Stromal cell of bone marrow (primary cell): Measurements from ENCODE around the gene RTN4.

Experiments used
- DNase-seq: peaks from one replicate; pipeline ENCODE4 v3.0.0-alpha.2; 2012; ENCODE audit warnings: low read depth

The RTN4 gene

DNA sequence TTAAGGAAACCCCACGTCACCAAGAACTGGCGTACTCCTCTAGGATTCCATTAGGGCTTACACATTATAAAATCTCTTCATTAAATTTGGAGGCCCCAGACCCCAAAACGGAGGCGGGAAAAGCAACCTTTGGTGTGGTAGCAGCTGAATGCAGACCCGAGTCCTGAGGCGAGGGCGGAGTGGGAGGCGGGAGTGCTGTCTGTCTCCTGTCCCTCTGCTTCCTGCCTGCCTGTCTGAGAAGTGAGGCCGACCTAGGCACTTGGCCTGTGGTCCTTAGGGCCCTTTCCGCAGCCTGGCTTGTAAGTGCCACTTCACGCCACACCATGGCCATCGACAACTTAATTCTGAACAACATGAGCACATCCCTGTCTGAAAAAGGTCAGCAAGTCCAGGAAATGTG, 102.1 kb downstream of the RTN4 start:
- no peak for DNase-seq

DNA sequence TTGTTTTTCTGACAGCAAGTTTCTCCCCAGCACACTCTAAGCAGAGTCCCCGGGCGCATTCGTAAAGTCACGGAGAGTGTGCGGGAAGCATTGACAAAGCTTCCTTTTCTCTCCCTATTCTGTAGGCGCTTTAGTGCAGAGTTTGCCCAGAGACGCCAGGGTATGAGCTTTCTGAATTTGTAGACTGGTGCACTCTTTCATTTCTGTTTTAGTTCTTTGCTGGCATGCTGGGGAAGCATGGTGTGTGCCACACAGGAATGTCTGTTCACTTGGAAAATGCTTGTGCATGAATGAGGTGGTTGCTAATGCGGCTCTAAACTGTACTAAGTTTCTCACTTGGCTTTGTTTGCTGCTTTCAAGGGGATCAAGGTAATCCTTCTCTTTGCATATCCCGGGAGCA, 102.6 kb downstream of the RTN4 start:
- DNase-seq: no peak

DNA sequence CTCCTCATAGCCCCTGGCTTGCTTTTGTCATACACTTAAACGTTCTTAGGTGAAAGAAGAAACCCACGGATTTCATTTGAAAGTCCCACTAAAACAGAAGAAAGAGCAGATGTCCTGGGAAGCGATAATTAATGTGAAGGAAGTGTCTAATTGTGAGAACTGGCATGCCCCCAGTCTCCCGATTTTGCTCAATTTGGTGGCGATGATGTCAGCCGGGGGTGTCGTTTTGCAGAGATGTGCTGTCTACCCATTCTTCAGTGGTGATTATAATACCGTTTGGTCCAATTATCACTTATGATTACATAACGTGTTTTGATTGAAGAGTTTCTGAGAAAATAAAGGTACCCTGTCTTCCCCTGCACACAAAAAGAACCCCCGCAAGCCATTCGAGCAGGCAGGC, 103.1 kb downstream of the RTN4 start:
- DNase-seq: no peak

DNA sequence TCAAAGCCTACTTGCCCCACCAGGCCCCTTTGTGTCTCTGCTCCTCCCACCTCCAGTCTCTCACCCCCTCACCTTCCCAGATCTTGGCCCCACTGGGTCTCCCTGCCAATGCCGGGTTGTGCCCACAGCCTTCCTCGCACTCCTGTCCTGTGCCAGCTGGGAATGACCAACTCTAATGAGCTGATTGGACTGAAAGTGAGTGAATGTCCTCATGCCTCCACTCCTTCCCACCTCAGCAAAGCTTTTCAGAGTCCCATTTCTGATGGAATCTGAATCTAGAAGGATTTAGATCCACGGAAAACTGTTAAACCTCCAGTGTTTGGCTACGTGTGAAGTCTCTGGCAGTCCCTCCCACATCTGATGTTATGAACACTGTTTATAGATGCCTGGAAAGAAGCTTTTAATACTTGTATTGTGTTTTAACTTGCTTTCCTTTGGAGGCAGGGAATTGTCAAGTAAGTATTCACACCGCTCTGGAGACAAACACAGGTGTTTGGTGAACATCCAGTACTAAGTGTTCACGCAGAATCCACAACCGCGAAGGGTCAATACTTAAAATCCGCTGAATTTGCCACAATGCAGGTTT, 103.9 kb downstream of the RTN4 start:
- no peak for DNase-seq

DNA sequence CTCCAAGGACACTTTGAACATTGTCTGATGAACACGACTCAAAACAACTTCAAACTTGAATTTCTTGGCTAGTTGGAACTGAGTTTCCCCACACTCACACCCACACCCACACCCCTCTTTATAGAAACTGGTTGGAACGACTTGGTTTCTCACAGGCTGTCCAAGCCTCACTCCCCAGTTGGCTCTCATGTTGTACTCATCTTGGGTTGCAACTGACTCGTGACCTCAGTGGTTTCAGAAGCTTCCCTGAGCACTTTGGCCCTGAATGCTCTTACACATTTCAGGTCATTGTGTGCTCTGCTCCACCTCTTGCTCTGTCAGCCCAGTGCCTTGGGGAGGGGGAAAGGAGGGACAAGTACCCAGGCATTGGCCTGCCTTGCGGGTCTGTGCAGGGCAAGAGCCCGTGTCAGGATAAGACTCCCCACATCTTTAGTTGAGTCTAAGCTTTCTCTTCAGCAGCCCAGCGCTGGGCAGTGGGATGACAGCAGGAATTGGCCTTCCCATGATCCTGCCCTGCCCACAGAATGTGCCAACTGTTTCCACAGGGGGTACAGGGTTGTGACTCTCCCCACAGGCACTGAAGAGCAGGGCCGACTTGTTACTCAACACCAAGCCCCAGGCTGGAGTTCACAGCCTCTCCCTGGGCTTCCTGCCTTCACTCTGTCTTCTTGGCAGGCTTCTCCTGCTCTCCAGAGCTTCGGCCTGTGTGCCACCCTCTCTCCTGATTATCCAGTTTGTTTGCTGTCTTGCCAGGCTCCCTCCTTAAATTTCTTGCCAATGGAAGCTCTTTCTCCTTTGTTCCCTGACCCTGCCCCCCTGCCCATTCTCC, 104.6 kb downstream of the RTN4 start:
- DNase-seq: peak; percentile 90

GRCh38 chr2:54944724-54945326, 105.4 kb downstream of the RTN4 start:
- no peak for DNase-seq

GRCh38 chr2:54942373-54942772, 107.9 kb downstream of the RTN4 start:
- DNase-seq: no peak

DNA sequence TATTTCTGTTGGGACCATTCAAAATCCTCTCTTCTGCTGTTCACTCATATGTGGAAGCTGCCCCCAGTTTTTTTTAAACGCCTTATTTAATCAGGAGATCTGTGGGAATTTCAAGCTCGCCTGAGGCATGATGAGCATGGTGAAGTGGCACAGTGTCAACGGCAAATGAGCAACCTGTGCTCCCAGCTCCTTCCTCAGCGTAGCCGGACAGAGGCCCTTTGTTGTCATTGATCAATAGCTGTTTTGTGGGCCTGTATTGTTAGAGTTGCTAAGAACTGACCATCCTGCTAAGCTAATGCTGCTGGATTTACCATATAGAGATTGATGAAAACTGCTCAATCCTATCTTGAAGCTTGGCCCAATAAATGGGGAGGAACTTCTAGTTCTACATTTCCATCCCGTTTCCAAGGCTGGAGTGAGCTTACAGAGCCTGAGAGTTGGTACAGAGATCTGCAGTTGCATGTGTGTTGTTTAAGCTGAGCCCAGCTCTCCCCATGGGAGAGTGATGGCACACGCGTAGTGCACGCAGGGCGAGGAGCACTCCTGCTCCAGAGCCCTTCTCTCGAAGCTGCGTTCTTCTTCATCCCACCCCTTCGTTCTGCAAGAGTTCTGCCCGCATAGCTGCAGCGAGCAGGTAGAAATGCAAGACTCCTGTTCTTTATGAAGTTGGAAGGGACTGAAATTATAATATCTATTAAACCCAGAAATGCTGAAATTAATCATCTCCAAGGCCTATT, 108.8 kb downstream of the RTN4 start:
- DNase-seq: no peak

DNA sequence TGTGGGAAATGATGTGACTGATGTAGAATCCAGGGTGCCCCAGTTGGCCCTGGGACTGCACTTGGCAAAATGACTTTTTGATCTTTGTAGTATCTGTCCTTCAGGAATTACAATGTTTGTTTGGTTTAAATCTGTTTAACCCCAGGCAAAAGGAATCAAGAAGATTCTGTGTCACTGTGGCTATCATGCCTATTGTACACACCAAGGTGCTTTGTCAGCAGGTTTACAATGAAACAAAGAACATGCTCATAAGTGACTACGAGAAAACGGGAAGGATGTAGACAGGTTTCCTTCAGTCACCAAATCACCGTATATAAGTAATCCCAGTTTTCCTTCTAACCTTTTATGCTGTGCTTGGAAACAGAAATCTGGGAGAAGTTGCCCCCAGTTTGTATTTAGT, 109.5 kb downstream of the RTN4 start:
- no peak for DNase-seq

DNA sequence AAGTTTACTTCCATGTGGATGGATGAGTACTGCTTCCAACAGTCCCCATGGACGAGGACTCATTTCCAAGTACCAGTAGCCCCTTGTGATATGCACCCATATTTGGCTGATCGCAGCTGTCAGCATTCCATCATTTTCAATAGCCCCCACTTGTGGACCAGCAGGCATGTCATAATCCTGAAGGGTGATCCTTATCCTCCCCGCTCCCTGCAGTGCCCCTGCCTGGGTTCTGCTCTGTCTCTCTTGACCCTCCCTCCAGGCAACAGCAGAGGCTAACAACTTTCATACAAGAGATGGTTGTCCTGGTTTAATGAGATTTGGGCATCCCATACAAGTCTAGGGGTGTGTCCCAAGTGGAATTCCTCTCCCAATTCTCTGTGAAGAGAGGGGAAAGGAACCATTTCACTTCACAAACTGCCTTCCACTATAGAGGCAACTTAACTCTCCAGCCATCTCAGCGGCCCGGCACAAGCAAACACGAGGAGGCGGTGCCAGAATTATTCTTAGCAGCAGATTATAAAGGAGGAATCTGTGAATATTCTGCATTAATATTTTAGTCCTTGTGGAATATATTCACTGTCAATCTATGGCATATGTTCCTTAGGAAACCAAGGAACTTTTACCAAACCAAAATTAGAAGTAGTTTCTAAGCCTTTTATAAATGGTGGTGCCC, 110.7 kb downstream of the RTN4 start:
- DNase-seq: no peak

DNA sequence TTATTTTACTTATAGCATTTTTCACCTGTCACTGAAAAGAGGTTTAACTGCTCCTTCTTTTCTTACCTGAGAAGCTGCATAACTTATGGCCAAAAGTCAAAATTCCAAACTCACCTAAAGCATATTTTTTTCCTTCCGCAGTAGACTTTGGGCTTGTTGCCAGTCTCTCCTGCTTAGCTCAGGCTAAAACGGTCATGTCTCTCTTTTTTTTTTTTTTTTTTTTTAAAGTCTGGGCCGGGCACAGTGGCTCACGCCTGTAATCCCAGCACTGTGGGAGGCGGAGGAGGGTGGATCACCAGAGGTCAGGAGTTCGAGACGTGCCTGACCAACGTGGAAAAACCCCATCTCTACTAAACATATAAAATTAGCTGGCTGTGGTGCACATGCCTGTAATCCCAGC, 113.5 kb downstream of the RTN4 start:
- DNase-seq: no peak

DNA sequence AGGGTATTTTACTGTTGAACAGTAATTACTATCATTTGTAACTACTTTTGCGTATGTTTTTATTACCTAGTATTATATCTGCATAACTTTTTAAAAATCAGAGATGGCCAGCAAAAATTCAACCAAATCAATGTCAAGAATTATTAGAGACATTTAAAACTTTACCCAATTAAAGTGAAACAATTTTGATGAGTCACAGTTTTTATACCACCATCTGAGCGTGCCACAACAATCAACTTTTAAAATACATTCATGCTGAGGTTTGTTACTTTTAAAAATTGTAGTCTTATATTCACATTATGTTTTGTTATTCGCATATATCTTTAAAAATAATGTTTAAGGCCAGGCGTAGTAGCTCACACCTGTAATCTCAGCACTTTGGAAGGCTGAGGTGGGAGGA, 114.9 kb downstream of the RTN4 start:
- no peak for DNase-seq

DNA sequence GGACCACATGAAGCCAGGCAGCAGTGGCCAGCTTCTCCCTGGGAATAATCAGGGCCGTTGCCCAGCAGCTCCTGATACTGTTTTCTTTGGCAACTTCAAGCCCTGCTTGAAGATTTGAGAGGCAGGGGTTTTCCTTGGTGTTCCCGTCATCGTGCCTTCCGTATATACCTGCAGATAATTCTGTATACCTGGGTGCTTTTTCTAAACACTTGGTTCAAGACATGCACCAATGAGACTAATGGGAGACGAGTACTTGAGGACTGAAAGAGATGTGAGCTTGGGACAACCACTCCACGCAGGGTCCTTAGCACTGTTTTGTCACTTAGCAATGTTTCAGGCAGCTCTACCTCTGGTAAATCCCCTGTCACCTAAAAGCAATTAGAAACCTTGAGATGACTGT, 118.8 kb downstream of the RTN4 start:
- no peak for DNase-seq

DNA sequence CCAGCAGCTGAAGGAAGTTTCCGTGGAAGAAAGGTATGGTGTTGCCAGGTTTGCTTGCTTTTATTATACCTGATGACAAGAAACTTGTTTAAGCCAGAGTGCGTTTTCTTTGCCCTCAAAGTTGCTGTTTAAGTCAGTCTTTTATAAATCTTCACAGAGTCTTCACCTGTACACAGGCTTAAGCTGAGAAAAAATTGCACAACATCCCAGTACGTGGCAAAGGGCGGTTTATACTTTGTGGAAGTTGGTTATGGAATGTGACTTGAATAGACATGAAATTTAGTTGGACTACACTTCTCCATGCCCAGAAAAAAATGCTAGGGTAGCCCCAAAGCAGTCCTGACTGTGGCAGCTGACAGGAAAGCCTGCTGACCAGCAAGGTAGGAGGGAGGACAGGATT, 121.5 kb downstream of the RTN4 start:
- no peak for DNase-seq

- DNase-seq: no peak
Observed at GRCh38 chr2:54927751-54928615, 122.3 kb downstream of the RTN4 start.

GRCh38 chr2:54927085-54927750, 123.0 kb downstream of the RTN4 start:
- no peak for DNase-seq

GRCh38 chr2:54925022-54925421, 125.2 kb downstream of the RTN4 start:
- no peak for DNase-seq

- no peak for DNase-seq
Observed at GRCh38 chr2:54924121-54924520, 126.1 kb downstream of the RTN4 start.
